ENCODE results near the gene DIAPH3. TPM values are rescaled to one million over a fixed set of nuclear protein-coding genes. Genes with fewer than 3 reads are reported as not detected.
A peak's percentile ranks its signal among the peaks of the same experiment; 100 is the strongest.

The DIAPH3 gene
- total RNA-seq, 1 experiment from 2014 or later: 62.3 TPM

DNA sequence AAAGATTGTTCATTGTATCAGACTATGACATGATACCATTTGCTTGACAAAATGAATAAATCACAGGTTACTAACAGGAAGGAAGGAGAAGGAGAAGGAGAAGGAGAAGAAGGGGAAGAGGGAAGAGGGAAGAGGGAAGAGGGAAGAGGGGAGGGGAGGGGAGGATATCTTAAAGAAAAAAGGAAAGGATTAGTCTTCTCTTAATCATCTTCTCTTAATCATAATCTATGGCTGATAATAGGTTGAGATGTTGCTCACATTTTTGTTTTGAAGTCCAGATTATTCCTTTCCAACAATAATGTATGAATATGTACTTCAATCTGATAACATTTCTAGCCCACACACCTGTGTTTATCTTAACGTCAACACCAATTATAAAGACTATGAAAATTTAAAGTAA lies 25.1 kb downstream of the DIAPH3 start:
- Histone ChIP-seq H3K27me3 (replicated peaks; ENCODE audit: insufficient read depth, low read depth, low read length, poor library complexity) (no peaks in the 10 kb centered on the region), H3K36me3 (ENCODE audit: insufficient read depth, low read length, poor library complexity, severe bottlenecking) (no peaks in the 10 kb centered on the region), H3K27ac (ENCODE audit: low read depth, low read length, poor library complexity, severe bottlenecking) (no peak overlapping the region), H3K9me3 (ENCODE audit: low read depth, low read length, poor library complexity, severe bottlenecking) (no peaks in the 10 kb centered on the region), H3K4me3 (ENCODE audit: low read depth, low read length, poor library complexity, severe bottlenecking) (no peak overlapping the region), H3K4me1 (ENCODE audit: insufficient read depth, low read length, poor library complexity, severe bottlenecking) (peaks cover 20% of the 10 kb centered on the region)
- BruUV-seq (replicated peaks): no TSS peak
- POLR2A ChIA-PET (ENCODE audit: low non-redundant PET): no interaction called here
- TF ChIP-seq, protein P1, sequence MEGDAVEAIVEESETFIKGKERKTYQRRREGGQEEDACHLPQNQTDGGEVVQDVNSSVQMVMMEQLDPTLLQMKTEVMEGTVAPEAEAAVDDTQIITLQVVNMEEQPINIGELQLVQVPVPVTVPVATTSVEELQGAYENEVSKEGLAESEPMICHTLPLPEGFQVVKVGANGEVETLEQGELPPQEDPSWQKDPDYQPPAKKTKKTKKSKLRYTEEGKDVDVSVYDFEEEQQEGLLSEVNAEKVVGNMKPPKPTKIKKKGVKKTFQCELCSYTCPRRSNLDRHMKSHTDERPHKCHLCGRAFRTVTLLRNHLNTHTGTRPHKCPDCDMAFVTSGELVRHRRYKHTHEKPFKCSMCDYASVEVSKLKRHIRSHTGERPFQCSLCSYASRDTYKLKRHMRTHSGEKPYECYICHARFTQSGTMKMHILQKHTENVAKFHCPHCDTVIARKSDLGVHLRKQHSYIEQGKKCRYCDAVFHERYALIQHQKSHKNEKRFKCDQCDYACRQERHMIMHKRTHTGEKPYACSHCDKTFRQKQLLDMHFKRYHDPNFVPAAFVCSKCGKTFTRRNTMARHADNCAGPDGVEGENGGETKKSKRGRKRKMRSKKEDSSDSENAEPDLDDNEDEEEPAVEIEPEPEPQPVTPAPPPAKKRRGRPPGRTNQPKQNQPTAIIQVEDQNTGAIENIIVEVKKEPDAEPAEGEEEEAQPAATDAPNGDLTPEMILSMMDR (conservative IDR thresholded peaks at IDR 0.05; ENCODE audit: low read depth, low read length): no peak
- TF ChIP-seq EZH2 (IDR thresholded peaks at IDR 0.05; ENCODE audit: borderline replicate concordance, low read depth, low read length, poor library complexity, severe bottlenecking): no peak
- CTCF ChIA-PET: no interaction called here
- intact Hi-C loops (cut with micrococcal nuclease; ENCODE audit: unreplicated experiment): no loop called here
- no peak for DNase-seq (ENCODE audit: low spot score)

DNA sequence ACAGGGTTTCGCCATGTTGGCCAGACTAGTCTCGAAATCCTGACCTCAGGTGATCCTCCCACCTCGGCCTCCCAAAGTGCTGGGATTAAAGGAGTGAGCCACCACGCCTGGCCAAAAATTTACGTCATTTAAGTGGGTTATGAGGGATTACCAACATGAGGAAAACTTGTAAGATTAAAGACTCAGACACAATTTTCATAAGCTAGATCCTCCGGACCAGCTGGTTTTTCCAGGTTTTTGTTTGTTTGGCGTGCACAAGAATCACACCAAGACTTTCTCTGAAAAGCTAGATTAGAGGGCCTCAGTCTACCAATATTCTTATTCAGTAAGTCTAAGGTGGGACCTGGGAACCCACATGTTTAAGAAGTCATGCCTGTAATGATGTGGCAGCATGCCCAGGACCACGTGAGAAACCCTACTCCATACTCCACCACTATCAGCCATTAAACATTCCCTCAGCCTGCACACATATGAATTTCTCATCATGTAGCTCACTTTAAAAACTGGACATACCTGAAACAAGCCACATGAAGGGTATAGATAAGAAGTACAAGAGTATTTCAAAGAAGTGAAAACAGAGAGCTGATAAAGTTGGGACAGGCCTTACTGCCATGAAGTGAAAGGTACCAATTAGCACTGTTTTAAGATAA lies 25.7 kb downstream of the DIAPH3 start:
- DNase-seq (ENCODE audit: low spot score): no peak
- CTCF ChIA-PET: no interaction called here
- POLR2A ChIA-PET (ENCODE audit: low non-redundant PET): no interaction called here
- Histone ChIP-seq H3K4me3 (ENCODE audit: low read depth, low read length, poor library complexity, severe bottlenecking) (no peak overlapping the region), H3K27ac (ENCODE audit: low read depth, low read length, poor library complexity, severe bottlenecking) (no peak overlapping the region), H3K27me3 (replicated peaks; ENCODE audit: insufficient read depth, low read depth, low read length, poor library complexity) (no peaks in the 10 kb centered on the region), H3K36me3 (ENCODE audit: insufficient read depth, low read length, poor library complexity, severe bottlenecking) (peaks cover 4% of the 10 kb centered on the region), H3K9me3 (ENCODE audit: low read depth, low read length, poor library complexity, severe bottlenecking) (no peaks in the 10 kb centered on the region), H3K4me1 (ENCODE audit: insufficient read depth, low read length, poor library complexity, severe bottlenecking) (peaks cover 13% of the 10 kb centered on the region)
- BruUV-seq (replicated peaks): no TSS peak
- intact Hi-C loops (cut with micrococcal nuclease; ENCODE audit: unreplicated experiment): no loop called here
- TF ChIP-seq EZH2 (IDR thresholded peaks at IDR 0.05; ENCODE audit: borderline replicate concordance, low read depth, low read length, poor library complexity, severe bottlenecking): no peak
- TF ChIP-seq, protein P1 (conservative IDR thresholded peaks at IDR 0.05; ENCODE audit: low read depth, low read length): no peak

DNA sequence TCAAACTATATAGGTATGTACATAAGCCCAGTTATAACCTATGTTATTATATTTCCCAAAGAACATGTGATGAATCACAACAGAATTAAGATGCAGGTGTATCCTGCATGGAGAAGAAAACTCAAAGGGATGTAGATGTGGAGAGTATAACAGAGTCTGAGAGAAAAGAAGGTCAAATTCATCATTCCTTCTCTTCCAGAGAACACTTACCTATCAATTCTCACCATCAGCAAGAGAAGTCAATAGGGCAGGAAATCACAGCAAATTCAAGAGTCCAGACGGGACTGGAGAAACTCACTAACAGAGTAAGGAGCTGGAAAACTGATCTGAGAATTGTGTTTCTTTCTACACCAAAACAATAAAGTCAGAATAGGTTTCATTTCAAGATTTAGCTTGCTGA lies 28.4 kb downstream of the DIAPH3 start:
- no peak for TF ChIP-seq EZH2 (IDR thresholded peaks at IDR 0.05; ENCODE audit: borderline replicate concordance, low read depth, low read length, poor library complexity, severe bottlenecking)
- TF ChIP-seq, protein P1 (conservative IDR thresholded peaks at IDR 0.05; ENCODE audit: low read depth, low read length): no peak
- ChIA-PET CTCF (no interaction called here), POLR2A (ENCODE audit: low non-redundant PET) (no interaction called here)
- H3K4me1 ChIP-seq (ENCODE audit: insufficient read depth, low read length, poor library complexity, severe bottlenecking): peaks cover 12% of the 10 kb centered on the region
- DNase-seq (ENCODE audit: low spot score): no peak
- BruUV-seq (replicated peaks): no TSS peak
- H3K27ac ChIP-seq (ENCODE audit: low read depth, low read length, poor library complexity, severe bottlenecking): peak overlapping the region; percentile 3
- no peaks in the 10 kb centered on the region for H3K27me3 ChIP-seq (replicated peaks; ENCODE audit: insufficient read depth, low read depth, low read length, poor library complexity)
- intact Hi-C loops (cut with micrococcal nuclease; ENCODE audit: unreplicated experiment): no loop called here
- H3K36me3 ChIP-seq (ENCODE audit: insufficient read depth, low read length, poor library complexity, severe bottlenecking): peaks cover 14% of the 10 kb centered on the region
- H3K4me3 ChIP-seq (ENCODE audit: low read depth, low read length, poor library complexity, severe bottlenecking): no peak overlapping the region
- no peaks in the 10 kb centered on the region for H3K9me3 ChIP-seq (ENCODE audit: low read depth, low read length, poor library complexity, severe bottlenecking)

Measured in A673 (cell line).